HG03095 (cell line): Measurements from ENCODE around the gene FAR1.
A peak's percentile ranks its signal among the peaks of the same experiment; 100 is the strongest.

Experiments used
- ATAC-seq: cut with Tn5 transposase; IDR thresholded peaks from one replicate; pipeline ENCODE4 v1.9.1; 2021; ENCODE audit warnings: moderate library complexity; ENCODE audit not compliant: unreplicated experiment

Gene FAR1

DNA sequence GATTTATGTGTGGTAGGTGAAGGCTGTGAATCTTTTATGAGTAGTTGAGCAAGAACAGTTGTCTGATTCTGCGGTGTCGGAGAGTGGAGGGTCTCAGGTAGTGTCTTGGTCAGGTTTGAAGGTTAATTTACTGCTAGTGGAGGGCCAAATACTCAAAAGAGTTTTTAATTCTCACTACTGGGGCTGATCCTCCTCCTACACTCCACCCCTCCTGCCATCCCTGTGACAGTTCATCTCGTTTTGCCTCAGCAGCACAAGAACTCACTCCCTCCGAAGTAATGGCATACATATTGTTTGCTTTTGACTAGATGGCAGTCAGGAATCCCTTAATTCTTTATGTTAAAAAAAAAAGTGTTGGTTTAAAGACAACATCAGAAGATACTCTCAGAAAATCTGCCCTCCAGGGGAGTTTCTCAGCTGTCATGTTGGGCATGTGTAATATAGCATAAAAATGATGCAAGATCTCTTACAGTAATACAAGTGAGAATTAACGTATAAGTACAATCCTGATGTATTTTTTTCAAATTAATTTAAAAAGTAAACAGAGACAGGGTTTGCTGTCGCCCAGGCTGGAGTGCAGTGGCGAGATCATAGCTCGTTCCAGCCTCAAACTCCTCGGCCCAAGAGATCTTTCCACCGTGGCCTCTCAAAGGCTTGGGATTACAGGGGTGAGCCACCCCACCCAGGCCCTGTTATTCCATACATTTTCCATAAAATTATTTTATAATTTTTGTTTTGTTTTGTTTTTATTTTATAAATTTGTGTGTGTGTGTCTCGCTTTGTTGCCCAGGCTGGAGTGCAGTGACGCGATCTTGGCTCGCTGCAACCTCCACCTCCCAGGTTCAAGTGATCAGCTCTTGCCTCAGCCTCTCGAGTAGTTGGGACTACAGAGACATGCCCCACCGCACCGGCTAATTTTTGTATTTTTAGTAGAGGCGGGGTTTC, 1.3 kb downstream of the FAR1 start:
- ATAC-seq, result no peak

DNA sequence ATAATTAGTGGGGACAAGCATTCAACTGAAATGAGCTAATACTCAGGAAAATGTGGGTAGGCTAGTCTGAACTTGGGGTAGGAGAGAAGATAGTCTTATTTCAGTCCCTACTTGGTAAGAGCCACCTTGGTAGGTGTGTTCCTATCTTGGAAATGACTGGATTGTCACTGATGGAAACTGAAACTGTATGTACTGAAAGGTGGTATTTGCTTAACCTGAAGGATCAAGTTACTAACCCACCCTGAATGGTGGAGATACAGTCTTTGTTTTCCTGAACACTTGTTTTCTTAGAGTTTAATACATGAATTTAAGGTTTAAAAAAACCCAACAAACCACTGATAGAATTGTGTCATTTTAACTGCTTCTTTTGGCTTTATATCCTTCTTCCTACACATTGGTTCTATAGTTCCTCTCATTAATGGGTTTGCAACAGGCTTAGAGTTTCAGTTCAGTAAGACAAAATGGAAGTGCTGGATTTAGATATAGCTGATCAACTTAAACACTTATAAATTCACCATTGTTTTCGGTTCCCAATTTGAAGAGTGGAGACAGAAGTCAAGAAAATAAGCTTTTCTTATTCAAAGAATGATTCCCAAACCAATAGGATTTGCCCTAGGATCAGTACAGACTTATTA, 4.2 kb downstream of the FAR1 start:
- ATAC-seq, result no peak

DNA sequence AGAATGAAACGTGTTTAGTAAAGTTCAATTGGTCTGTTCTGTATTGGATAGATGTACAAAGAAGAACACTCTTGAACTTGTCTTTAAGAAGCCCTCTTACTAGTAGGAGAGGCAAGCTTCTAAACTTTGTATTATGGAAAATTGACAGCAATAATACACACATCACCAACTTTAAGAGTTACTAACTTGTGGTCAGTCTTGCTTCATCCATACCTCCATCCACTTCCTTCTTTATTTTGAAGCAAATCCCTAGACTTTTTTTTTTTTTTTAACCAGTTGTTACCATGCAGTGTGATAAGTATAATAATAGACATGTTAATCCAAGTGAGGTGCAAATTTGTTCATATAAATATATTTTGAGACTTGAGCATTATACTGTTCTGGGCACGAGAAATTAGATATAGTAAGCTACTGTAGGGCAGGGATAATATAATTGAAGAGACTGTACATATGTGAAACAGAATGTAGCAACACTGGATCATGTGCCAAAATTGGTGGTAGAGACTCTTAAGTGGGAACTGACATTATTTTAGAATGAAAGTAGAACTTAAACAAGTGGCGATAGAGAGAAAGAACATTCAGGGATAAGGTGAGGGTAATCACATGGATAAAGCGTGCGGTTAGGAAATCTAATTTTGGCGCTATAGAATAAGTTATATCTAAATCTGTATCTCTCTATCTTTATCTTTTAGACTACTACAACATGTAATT, 6.5 kb downstream of the FAR1 start:
- ATAC-seq, result no peak

DNA sequence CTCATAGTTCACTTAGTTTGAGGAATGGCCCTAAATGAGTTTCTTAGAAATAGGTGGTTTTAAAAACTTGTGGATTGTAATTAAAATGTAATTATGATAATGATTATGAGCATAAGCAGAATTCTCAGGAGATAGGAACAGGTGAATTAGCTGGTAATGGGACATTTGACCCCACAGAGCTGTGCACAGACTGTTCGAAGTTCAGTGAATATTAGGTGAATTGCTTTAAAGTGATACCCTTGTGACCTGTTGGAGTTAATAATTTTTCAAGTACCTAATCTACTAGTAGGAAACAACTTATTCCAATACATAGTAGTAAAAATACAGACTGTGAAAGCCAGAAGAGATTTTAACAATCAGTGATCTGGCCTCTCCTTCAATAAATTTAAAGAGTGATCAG, 8.1 kb downstream of the FAR1 start:
- no peak for ATAC-seq

DNA sequence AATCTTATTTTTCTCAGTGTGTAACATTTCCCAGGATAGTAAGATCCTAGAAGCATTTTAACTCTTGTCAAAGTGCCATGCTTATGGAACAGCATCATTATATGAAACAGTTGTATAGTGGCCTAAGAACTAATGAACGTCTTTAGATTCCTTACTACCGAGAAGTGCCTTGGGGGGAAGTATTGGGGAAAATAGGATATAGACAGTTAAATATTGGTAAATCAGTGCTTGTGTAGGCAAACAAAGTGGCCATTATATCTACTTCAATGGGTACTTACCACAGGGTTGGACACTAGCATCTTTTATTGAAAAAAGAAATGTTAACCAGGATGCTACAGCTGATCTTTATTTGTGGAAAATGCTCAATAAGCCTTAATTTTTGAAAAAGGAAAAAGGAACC, 11.3 kb downstream of the FAR1 start:
- no peak for ATAC-seq

DNA sequence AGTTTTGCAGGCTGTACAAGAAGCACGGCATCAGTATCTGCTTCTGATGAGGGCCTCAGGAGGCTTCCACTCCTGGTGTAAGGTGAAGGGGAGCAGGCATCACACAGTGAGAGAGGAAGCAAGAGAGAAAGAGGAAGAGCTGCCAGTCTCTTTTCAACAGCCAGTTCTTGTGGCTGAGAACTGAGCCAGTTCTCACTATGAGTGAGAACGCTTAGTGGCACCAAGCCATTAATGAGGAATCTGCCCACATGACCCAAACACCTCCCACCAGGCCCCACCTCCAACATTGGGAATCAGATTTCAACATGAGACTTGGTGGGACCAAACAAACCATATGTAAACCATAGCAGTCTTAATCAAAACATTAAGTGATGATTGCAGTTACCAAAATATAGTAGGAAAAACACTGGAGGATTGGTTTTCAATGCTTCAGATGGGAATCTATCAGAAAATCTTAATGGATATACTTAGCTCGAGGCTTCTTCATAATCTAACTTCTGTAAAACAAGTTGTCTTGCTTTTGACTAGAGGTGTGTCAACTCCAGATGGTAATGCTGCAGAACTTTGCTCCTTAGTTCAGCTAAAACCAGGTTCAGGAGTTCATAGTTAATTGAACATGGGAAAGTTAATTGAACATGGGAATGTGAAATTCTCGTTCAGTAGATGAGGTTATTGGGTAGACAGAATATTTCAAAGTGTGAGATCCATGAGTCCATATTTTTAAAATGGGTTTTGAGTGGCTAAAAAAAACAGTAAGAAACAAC, 12.2 kb downstream of the FAR1 start:
- ATAC-seq, result peak; percentile 76

DNA sequence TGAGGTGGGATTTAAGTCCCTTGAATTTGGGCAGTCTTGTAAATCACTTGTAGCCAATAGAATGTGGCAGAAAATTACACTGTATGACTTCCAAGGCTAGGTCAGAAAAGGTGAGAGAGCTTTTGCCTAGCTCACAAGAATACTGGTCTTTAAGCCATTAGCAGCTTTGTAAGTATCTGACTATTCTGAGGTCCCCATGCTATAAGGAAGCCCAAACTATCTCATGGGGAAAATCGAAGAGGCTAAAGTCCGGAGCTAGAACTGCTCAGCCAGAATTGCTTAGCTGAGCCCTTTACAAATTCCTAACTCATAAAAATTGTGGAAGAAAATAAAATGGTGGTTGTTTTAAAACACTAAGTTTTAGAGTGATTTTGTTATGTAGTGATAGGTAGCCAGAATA, 13.0 kb downstream of the FAR1 start:
- no peak for ATAC-seq

DNA sequence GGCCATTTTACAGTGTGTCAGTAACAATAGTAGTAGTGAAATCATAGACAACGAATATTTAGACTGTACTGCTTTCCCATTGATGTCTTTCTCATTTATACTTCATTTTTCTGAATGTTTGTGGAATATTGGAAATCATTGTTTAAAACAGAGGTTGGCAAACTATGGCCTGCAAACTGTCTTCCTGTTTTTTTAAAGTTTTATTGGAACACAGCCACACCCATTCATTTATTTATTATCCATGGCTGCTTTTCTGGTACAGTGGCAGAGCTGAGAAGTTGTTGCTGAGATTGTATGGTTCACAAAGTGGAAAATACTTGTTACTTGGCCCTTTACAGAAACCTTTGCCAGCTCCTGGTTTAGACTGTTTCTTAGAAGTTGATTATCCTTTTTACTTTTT, 13.7 kb downstream of the FAR1 start:
- ATAC-seq, result no peak

DNA sequence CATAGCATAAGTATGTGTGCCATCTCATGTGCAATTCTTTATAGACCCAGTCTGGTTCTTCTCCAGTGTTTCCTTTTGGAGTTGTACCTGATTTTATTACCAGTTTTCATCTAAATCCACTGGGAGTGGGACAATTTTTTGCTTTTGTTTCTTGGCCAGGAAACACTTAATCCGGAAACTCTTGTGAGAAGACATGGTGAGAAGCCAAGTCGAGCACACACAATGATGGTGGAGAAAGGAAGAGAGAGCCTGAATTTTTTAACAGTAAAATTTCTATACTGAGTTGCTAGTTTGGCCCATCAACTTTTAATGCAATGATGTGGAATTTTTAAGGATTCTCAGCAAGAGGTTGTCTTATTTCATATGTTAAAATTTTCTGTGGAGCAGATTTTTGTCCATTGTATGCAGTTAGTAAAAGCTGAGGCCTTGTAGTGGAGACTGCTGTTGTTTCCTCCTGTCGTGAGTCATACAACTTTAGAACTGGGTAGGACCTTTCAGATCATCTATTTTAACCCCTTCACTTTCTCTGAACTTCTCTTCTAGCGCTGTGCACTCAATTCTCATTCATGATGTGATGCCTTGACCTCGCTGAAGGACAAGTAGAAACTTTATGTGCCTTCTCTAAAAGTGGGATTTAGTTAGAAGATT, 17.1 kb downstream of the FAR1 start:
- no peak for ATAC-seq

DNA sequence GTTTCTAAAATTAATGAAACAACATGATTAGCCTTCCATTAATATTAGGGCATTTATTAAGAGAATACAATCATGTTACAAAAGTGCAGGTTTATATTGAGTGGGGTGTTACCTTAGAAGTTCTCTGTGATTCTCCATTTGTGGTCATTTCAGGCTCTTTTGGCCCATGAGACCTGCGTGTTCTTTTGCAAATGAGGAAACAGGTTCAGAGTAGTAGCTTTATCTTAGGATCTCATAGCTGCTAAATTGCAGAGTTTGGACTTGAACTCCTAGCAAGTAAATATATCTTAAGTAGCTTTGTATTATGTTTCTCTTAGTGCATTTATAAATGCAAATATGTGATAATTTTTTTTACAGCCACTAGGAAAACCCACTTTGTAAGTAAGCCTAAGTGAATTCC, 18.3 kb downstream of the FAR1 start:
- ATAC-seq, result no peak

DNA sequence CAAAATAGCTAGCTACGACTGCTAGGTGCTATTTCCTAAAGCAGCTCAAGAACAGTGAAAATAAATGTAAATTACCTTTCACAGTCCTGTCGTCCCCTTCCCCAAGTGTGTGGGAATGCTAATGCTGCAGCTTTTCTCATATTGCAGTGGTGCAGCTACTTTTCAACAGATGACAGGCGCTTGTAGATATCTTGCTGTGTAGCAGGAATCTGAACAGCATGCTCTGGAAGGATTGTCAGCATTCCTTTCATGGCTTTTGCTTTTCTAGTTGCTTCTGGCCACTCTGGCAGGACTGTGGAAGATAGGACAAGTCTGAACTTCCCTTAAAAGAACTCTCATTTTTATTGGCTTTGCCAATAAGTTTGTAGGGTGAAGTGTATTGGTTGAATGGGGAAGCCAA, 18.8 kb downstream of the FAR1 start:
- no peak for ATAC-seq

DNA sequence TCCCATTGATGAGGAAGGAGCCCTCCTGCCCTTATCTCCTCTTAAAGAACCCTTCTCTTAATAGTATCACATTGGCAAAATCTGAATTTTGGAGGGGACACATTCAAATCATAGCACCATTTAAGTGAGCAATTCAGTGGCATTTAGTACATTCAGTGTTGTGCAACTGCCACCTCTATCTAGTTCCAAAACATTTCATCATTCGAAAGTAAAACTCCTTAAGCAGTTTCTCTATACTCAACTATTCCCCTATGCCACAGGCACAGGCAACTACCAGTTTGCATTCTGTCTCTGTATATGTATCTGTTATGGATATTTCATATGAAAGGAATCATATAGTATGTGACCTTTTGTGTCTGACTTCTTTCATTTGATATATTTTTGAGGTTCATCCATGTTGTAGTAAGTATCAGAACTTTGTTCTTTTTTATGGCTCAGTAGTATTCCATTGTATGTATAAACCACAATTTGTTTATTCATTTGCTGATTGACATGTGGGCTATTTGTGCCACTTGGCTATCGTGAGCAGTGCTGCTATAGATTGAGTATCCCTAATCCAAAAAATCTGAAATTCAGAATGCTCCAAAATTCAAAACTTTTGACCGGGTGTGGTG, 22.9 kb downstream of the FAR1 start:
- no peak for ATAC-seq

DNA sequence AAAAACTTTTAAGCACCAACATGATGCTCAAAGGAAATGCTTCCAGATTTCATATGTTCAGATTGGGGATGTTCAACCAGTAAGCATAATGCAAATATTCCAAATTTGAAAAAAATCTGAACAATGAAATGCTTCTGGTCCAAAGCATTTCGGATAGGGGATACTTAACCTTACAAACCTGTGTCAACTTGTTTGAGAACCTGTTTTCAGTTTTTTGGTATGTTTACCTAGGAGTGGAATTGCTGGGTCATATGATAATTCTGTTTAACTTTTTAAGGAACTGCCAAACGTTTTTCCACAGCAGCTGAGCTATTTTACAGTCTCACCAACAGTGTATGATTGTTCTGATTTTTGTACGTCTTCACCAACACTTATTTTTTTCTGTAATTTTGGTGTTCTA, 23.7 kb downstream of the FAR1 start:
- no peak for ATAC-seq

DNA sequence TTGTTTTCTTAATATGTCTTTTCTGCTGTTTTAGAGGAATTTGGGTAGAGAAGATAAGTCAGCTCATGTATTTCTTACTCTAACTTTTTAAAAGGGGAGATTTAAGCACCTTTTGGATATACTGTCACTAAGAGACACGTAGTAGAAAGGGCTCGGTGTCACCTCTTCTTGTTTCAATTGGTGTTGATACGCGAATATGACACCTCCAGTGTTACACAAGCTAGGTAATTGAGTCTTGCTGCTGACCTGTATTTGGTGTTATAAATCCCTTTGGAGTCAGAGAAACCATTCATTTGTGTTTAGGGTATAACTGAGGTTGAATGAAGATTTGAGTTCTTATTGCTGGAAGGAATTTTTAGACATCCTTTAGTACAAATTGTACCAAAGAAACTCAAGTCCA, 25.6 kb downstream of the FAR1 start:
- no peak for ATAC-seq

DNA sequence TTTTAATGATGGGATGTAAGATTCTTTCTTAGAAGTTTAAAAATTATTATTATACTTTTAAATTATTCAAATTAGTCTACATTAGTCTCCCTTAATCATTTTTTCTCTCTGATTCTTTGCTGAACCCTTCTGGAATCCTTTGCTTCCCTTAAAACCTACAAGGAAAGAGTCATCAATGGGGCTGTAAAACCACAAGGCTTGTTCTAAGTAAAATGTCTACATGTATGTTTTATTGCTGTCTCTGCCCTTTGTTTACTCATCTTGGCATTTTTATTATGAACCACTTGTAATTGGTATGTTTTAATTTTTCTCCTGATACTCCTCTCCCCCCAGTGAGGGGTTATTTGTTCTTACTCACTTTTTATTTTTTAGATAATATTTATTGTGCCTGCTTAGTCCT, 27.4 kb downstream of the FAR1 start:
- ATAC-seq, result no peak

DNA sequence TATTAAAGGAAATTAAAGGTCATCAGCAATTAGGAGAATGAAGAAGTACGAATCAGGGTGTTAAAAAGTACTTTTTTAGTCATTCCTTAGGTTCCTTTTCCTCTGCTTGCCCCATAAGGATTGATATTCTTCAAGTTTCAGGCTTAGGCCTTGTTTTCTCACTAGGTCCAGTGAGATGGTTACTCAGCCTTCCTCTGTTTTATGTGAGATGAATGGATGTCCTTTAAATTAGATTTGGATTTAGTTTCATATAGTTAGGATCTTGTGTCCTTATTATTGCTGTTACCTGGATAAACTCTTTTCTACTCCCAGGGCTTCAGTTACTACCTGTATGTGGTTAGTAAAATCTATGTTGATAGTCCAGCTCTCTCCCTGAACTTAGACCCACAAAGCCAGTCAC, 29.2 kb downstream of the FAR1 start:
- no peak for ATAC-seq

DNA sequence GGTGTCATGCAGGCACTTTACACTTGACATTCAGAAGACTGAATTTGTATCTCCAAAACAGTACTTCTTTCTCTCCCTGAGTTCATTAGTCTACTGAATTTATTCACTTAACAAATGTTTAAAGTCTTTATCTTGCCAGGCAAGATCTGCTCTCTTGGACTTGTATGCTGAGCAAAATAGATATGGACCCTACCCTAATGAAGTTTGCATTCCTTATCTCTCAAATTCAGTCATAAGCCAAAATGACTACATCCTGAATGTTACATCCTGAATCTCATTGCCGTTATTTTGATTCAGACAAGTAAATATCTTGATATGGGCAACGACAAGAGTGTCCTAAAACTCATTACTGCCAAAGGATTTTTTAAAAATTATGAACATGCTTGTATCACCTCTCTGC, 29.7 kb downstream of the FAR1 start:
- no peak for ATAC-seq

DNA sequence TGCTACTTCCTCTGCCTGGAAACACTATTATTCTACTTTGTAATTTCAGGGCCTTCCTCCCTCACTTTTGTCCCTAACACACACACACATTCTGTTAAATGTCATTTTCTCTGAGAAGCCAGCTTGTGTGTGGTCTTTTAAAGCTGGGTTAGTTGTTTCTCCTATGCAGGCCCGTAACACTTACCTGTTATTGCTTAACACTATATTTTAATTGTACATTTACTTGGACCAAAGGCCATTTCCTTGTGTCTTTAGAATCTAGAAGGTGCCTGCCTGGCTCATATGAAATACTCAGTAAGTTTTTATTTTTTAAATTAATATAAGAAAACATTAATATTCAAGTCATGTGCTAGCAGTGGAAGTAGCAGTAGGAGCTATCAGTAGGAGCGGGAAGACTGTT, 30.6 kb downstream of the FAR1 start:
- ATAC-seq, result no peak

DNA sequence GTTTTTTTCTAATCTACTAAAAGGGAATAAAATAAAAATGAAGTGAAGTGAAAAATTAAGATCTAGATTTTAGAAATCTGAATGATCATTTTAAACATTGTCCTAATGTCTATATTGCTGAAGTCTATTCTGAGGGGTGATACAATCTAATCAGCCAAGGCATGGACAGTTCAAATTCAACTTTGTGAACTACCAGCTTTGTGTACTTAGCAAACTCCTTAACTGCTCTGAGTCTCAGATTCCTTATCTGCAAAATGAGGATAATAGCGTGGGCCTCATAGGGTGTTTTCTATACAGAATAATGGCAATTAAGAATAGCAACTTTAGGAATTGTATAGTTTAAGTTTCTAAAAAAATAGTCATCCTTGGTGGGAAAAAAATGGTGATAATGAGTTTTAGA, 31.4 kb downstream of the FAR1 start:
- no peak for ATAC-seq

DNA sequence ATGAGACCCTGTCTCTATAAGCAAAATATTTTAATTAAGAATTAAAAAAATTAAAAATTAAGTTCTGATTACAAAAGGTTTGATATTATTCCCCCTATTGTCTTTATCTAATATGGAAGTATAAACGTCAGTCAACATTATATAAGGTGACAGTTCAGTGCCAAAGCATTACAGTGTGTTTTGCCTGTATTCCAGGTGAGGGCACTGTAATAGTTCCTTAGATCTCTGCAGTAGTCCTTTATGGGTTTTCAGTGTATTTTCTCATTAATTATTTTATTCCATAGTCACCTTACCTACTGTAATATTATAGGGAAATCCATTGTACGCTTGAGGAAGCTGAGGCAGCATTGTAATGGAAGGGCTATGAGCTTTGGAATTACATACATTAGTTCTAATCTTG, 33.0 kb downstream of the FAR1 start:
- no peak for ATAC-seq
